GM11168 (cell line): ENCODE data around the gene LGALS9B.
"Not testable (repeated sequence)": the region's sequence is repeated elsewhere in the genome, so short reads cannot be mapped to it uniquely, and the experiment has no call there.

Experiments used
- in situ Hi-C: fragments of 300-500 bp; cut with MboI; formaldehyde crosslinking; loops from one replicate; pipeline ENCODE4 v1.12.0; 2022; ENCODE audit warnings: low sequenced_read_pairs; ENCODE audit not compliant: unreplicated experiment

LGALS9B gene

DNA sequence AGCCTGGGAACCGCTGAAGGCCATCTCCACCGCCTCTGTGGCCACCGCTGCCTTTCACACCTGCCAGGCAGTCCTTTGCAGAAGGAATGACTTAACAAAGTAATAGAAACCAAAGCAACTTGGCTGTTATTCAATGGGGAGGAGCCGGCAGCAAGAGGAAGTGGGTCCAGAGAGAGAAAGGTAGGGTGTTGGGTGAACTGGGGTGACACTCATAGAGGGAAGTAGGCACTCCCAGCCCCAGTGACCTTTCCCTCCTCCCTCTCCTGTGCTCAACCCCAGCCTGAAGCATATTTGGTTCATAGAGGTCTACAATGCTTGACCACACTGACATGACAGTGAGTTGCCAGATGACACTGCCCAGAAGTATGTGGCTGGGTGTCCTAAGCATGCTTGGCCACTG is at the start of gene LGALS9B:
TSS of gene LGALS9B (minus strand) at position 93 of the 400 bp plus-strand sequence. CDS start at position 24, 69 bp downstream.
- in situ Hi-C loops = loop anchor here (10.0 kb wide), 2 partner anchors 237 to 1993 kb away; partner anchors contain the start of gene LGALS9C

DNA sequence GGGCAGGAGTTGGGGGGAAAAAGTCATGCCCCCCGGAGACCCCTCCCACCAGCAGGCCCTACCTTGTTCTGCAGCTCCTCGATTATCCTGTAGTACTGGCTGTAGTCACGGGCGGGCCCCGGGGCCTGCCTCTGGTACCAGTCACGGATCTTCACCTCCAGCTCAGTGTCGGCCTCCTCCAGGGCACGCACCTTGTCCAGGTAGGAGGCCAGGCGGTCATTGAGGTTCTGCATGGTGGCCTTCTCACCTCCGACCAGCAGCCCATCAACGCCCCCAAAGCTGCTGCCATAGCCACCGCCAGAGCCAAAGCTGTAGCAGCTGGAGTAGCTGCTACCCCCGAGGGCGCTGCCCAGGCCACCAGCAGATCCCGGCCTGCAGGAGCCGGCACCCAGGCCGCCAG is 49.6 kb upstream of the LGALS9B start:
- in situ Hi-C loops = not testable (repeated sequence)

DNA sequence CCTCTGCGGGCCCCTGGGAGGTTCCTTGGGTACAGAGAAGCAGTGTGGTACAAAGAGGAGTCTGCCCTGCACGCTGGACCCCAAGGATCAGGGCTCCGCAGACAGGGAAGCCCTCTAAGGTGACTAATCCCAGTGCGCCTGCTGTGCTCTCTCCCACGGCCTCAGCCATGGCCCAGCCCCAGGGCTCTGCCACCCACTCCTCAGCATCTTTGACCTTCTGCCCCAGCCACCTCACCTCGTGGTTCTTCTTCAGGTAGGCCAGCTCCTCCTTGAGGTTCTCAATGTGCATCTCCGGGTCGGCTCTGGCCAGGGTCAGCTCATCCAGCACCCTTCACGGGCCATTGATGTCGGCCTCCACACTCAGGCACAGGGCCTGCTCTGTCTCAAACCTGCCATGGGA is 47.8 kb upstream of the LGALS9B start:
- in situ Hi-C loops = not testable (repeated sequence)

DNA sequence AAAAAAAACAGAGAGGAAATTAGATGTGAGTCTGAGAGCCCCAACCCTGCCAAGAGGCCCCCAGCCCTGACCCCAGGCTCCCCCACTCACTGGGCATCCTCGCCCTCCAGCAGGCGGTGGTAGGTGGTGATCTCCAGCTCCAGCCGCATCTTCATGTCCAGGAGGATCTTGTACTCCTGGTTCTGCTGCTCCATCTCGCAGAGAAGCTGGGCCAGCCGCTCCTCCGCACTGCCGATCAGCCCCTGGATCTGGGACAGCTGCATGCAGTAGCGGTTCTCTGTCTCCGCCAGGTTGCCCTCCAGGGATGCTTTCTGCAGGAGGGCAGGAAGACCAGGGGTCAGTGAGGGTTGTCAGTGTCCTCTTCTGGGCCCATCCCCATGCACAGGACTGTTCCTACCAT is 46.2 kb upstream of the LGALS9B start:
- in situ Hi-C loops = not testable (repeated sequence)

DNA sequence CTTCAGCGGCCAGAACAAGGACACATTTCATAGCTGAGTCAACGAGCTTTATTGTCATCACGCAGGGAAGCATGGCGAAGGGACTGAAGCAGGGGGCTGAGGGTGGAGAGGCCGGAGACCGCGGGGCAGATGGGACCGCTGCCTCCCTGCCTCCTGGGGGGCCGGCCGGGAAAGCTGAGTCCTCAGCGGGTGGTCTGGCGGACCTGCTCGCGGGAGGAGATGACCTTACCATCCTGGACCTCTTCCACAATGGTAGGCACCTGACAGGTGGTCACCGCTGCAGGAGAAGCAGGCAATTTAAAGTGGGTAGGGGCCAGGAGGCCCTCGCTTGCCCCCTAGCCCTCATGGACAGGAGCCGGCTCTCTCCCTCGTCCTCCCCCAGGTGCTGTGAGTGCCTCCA is 45.0 kb upstream of the LGALS9B start:
- in situ Hi-C loops = not testable (repeated sequence)

DNA sequence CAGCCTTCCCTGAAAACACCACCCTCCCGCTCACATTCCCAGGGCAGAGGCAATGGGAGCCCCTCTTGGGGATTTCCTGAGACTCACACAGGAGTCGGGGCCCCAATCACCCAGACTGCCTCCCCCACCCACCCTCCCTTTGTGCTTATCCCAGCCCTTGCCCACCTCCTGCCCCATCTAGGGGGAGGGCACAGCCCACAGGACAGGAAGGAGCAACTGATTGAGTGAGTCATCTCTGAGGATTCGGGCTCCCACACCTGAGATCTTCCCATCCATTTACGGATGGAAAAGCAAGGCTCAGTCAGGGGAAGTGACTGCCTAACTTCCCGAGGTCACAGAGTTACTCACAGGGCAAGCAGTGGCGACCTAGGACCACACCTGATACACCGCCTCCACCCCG is 44.4 kb upstream of the LGALS9B start:
- in situ Hi-C loops = not testable (repeated sequence)

DNA sequence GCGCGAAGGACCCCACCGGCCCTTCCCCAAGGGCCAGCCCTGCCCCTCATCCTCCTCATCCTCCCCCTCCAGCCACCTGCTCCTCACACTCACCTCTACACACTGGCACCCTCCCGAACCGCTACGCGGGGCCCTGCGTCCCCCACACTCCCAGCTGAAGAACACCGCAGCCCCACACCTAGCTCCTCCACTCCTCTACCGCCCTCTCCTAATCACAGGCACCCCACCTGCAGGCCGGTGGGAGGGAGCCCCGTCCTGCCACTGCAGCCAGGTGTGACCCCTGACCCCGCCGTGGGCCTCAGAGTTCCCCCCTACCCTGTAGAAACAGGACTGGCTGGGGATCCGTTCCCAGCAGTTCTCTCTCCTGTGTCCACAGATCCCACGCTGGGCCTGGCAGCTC is 38.0 kb upstream of the LGALS9B start:
- in situ Hi-C loops = not testable (repeated sequence)

DNA sequence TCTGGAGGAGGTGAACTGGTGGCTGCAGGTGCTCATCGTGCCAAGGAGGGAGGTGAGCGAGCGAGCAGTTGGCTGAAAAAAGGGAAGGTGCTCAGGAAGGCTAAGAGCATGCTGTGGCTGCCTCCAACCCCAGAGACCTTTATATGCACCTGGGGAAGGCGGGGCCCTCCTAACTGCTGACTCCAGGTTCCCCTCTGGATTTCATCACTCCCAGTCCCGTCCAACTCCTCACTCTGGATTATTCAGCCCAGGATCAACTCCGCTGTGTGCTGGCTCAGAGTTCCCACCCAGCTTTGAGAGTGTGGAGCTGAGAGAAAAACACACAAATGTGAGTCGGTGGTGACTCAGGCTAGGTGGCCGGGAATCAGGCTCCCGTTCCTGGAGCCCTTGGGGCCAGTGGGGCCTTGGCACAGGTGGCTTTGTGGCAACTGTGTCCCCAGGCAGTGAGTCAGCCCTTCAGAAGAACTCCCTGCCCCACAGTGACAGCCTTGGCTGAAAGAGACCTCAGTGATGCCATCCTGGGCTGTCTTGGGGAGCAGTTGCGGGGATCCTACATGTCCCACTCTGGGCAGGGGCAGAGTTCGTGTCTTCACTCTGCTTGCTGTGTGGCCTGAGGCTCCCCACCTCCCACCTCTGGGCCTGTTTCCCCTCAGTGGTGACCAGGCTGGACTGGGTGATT is 37.2 kb upstream of the LGALS9B start:
- in situ Hi-C loops = not testable (repeated sequence)

DNA sequence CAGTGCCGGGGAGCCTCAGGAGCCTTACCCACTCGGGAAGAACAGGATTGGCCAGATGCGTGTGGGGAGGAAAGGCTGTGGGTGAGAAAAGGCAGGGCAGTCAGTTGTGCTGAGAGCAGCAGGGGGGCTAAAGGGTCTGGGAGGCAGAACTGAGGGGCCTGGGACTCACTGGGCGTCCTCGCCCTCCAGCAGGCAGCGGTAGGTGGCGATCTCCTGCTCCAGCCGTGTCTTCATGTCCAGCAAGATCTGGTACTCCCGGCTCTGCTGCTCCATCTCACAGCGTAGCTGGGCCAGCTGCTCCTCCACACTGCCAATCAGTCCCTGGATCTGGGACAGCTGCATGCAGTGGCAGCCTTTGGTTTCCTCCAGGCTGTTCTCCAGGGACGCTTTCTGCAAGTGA is 34.6 kb upstream of the LGALS9B start:
- in situ Hi-C loops = not testable (repeated sequence)

DNA sequence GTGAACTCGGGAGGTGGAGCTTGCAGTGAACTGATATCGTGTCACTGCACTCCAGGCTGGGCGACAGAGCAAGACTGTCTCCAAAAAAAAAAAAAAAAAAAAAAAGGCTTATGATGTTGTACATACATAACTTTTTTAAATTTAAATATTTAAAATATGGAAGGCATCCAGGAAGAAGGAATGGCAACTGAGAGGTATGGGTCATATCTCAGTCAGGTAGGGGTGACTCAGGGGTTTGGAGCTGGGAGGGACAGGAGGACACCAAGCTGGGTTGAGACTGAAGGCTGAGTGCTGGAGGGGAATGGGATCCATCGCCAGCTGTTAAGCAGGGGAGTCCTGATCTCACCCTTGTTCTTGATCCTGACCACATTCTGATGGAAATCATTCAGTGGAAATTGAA is 33.0 kb upstream of the LGALS9B start:
- in situ Hi-C loops = not testable (repeated sequence)

DNA sequence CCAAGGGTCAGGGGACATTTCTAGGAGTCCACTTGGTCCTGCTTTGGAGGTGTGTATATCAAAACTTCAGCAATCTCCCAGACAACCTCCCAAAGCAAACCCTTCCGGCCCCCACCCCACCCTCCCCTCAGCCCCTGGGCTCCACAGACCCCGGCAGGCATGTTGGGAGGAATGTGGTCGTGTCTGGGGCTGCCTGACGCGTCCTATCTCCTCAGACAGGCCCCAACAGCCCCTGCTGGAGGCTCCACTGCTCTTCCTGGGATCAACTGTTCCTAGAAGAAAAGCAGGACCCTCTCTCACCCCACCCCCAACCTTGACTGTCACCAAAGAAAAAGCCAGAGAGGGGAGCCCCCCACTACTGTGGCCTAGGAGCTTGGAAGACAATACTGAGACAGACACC is 28.1 kb upstream of the LGALS9B start:
- in situ Hi-C loops = not testable (repeated sequence)

DNA sequence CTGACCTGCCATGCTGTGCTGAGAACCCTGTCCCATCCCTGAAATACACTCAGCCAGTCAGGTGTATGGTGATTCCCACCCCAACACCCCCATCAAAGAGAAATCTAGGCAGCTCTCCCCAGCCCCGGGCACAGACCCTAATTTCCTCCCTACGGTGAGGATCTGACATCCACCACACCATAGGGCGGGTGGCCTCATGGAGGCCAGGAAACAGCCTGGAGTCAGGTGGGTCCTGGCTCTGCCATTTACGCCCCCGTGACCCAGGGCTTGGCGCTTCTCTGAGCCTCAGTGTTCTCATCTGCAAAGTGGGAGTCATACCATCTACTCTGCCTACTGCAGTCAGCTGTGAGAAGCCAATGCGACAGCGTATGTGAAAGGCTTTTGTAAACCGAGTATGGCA is 27.4 kb upstream of the LGALS9B start:
- in situ Hi-C loops = not testable (repeated sequence)

DNA sequence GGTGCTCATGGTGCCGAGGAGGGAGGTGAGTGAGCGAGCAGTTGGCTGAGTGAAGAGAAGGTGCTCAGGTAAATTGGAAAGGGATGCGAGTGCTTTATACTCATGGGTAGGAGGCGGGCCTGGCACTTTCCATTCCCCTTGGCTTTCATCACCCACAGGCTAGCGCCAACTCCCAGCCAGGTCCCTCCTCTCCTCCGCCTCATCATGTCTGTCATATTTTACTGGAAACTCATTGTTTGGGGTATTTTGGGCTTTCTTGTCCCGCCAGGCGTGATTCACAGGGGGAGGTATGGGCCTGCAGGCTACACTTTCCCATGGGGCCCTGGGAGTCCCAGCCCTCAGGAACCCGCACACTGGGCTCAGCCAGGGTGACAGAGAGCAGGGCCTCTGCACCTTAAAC is 26.8 kb upstream of the LGALS9B start:
- in situ Hi-C loops = not testable (repeated sequence)

DNA sequence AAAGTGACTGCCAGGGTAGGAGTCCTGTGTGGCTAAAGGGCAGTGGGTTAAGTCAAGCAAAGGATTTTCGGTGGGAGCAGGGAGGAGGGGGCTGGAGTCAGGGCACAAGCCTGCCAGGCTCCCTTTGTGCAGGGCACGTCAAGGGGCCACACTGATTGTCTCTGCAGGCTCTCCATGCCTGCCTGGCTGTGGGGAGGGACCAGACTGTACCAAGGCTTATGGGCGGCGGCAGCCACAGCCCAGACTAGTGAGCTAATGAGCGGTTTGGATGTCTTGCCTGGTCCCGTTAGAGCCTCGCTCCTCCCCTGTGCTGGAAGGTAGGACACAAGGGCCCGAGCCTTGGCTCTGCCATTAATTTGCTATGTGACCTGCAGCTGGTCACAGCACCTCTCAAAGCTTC is 25.6 kb upstream of the LGALS9B start:
- in situ Hi-C loops = not testable (repeated sequence)

DNA sequence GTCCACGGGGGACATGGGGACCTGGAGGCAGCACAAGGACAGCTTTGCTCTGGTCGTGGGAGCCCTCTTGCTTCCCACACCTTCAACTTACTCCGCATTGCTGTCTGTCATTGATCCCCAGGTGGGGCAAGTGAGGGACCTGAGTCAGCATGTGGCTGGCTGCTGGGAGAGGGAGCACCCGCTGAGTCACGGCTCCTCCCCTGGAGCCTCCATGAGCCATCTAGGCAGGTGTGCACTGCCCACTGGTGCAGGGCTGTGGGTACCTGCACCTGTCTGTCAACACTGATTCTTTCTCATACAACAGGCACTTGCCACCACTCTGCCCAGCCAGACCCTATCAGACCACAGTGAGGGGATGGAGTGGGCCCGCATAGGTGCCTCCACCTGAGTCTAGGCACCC is 24.8 kb upstream of the LGALS9B start:
- in situ Hi-C loops = not testable (repeated sequence)

DNA sequence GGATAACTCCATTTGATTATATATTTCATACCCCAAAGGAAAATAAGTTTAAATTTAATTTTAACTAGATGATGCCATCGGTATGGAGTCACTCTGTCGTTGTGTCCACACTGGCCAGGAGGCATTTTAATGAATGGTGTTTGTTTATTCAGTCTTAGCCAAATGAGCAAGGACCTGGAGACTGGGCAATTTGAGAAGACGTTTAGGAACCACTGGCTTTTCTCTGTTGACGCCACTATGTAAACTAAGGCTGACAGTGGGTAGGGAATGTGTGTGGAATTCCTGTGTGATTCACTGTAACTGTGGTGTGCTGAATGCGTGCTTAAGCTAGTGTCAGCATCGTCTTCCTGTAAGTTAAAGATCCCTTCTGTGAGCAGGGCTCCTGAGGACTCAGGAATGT is 17.6 kb upstream of the LGALS9B start:
- in situ Hi-C loops = not testable (repeated sequence)

DNA sequence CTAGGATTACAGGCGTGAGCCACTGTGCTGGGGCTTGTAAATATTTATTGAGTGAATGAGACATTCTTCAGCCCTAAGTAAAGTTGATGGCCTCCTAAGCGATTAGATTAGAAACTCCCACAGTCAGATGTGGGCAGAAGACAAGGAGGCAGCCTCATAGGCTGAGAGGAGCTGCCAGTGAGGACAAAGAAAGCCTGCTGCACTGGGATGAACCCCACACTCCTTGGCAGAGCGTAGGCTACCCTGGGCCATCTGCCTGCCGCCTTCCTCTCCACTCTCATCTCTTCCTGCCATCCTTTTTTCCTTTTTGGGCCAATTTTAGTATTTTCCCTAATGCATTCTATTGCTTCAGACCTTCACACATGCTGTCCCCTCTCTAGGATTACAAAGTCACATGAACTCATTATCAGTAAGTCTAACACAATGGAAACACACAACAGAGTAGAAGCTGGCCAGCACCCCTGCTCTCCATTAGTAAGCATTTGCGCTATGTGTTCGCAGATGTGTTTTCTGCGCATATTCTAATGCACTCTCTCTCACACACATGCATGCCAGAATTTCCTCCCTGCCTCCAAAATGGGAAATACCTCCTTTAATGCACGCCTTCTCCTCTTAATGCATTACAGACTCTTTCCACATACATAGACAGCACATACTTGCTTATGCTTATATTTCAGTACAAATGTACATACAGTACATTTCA is 12.7 kb upstream of the LGALS9B start:
- in situ Hi-C loops = not testable (repeated sequence)

DNA sequence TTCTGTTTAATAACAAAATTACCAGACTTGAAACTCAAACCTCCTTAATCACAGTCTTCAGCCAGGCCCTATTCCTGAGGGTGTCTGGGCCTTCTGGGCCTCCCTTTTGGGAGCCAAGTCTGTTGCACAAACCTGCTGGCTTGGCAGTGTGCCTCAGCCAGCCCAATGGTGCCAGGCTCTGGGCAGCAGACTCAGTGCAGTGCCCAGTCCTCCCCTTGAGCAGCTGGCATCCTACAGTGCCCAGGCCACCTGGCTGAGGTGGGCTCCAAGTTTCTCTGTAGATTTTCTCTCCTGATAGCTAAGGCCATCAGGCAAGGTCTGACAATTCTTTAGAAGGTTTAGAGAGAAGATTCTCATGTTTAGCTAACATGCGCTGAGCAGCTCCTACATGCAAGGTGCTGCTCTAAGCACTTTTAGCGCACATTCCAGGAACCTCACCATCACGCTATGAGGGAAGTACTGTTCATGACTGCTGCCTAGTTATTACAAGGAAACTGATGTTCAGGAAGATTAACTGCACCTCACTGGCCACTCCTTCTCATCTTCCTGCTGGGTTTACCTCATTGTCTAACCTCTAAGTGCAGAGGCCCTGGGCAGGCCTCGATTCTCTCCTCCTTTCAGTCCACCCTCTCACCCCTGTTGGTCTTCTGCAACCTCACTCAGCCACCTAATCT is 10.2 kb upstream of the LGALS9B start:
- in situ Hi-C loops = not testable (repeated sequence)

DNA sequence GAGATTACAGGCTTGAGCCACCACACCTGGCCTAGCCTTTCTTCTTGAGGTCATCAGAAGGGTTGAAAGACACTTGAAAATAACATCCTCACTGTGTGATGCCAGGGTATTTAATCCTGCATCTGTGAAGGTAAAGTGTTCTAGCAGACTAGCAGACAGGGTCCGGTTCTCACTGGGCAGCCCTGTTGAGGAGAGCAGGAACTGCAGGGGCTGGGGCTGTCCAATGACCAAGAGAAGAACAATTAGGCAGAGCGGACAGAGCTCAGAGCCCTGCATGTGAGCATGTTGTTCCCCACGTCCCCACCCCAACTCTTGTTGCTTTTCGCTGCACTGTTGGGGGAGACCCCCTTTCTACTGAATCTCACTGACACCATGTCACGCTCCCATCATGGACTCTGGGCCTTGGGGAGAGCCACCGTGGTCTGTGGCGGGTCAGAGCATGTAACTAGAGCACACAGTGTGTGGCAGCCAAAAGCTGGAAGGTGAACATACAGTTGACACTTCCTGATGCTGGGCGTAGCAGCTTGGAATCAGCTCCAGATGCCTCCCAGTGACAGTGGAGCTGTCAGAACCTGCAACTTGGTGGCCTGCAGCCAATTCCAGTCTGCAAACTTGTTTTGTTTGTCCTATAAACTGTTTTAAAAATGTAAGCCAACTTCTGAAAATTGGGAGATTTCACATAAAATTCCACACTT is 7.9 kb upstream of the LGALS9B start:
- in situ Hi-C loops = not testable (repeated sequence)

DNA sequence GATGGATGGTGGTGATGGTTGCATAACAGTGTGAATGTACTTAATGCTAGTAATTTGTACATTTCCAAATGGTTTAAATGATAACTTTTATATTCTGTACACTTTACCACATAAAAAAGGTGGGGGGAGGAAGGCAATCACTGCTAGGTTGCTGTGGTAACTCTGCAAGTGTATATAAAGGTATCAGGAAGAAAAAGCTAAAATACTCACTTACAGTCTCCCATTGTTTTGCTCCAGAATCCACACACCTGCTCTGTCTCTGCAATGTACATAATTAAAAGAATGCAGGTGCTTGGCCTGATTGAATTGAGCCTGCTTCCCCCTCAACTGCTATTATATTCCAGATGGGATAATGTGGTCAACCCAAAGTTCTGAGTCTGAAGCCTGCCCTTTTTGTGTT is 6.7 kb upstream of the LGALS9B start:
- in situ Hi-C loops = not testable (repeated sequence)

DNA sequence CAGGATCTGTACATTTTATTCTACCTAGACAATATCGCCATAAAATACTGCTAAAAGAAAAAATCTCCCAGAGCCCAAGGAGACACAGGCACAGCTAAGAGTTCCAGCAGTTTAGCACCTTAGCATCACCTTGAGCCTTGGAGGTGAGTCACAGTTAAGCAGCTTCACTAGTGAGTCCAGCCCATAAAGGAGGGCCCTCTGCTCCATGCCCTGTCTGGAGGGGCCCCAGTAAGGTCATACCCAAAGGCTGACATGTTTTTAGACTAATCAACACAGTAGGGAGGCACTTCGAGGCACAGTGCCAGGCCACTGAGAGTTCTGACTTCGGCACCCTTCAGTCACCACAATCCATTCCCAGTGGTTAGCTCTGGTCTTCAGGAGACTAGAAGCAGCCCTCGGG is 2.6 kb upstream of the LGALS9B start:
- in situ Hi-C loops = loop anchor here (10.0 kb wide), 2 partner anchors 235 to 1995 kb away; partner anchors contain the start of gene LGALS9C
